Right atrium auricular region (tissue), 2 donors: Measurements from ENCODE around the gene DDX4. TPM values are rescaled to one million over a fixed set of nuclear protein-coding genes. Genes with fewer than 3 reads are reported as not detected.

Experiments
- DNase-seq: peaks from one replicate; pipeline ENCODE4 v3.0.0-alpha.2; 2019; ENCODE audit warnings: low spot score
- H3K27ac ChIP-seq, 2 donors: fragments of 200-600 bp; sonication (generic); 1 replicate in 1 of 2; 2 replicates in 1 of 2; pipeline ENCODE4 v1.5.1; 2016 to 2019
- H3K27me3 ChIP-seq, 2 donors: fragments of 200-600 bp; sonication (generic); one replicate each; pipeline versions ENCODE4 v1.5.1 to v1.6.0; 2017 to 2019
- H3K36me3 ChIP-seq: fragments of 200-600 bp; sonication (generic); one replicate; pipeline ENCODE4 v1.5.1; 2016
- H3K4me1 ChIP-seq, 2 donors: fragments of 200-600 bp; sonication (generic); one replicate each; pipeline versions ENCODE4 v1.5.1 to v1.6.0; 2017 to 2019
- H3K4me3 ChIP-seq, 2 donors: fragments of 200-600 bp; sonication (generic); 1 replicate in 1 of 2; 2 replicates in 1 of 2; pipeline ENCODE4 v1.5.1; 2017 to 2019; ENCODE audit warnings: mild to moderate bottlenecking in 1 of 2, moderate library complexity in 1 of 2
- H3K9me3 ChIP-seq, 2 donors: fragments of 200-600 bp; sonication (generic); one replicate each; pipeline ENCODE4 v1.5.1; 2019
- total RNA-seq, 2 donors: library from RNA; depleted of rRNA; stranded (reverse); fragments of >200 nt; gene quantifications; one replicate each; pipeline ENCODE4 v1.1.0, GENCODE V29; 2016
- TF ChIP-seq, protein P1 (sequence below), 2 donors: fragments of 200-600 bp; sonication (generic); IDR thresholded peaks; one replicate each; pipeline ENCODE4 v1.5.1; 2019; ENCODE audit warnings: antibody characterized with exemption in 2 of 2

Gene DDX4
- total RNA-seq, 2 donors from 2014 or later, result not detected

DNA sequence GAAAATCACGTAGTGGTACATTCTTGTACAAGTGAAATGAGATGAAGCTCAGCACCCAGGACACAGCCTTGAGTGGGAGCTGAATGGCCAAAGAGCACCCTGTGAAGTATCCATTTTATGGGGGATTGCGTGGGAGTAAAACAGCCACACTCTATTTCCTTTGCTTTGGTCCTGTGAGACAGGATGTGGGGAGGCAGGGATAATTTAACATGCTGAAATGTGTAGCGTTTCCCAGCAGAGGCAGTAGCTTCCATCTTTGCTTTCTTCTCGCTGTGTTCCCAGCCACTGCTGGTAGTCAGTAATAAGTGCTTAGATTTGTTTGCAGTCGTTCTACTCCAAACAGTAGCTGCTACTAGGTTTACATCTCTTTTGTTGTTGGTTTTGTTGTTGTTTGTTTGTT is 117.6 kb downstream of the DDX4 start:
- TF ChIP-seq, protein P1, sequence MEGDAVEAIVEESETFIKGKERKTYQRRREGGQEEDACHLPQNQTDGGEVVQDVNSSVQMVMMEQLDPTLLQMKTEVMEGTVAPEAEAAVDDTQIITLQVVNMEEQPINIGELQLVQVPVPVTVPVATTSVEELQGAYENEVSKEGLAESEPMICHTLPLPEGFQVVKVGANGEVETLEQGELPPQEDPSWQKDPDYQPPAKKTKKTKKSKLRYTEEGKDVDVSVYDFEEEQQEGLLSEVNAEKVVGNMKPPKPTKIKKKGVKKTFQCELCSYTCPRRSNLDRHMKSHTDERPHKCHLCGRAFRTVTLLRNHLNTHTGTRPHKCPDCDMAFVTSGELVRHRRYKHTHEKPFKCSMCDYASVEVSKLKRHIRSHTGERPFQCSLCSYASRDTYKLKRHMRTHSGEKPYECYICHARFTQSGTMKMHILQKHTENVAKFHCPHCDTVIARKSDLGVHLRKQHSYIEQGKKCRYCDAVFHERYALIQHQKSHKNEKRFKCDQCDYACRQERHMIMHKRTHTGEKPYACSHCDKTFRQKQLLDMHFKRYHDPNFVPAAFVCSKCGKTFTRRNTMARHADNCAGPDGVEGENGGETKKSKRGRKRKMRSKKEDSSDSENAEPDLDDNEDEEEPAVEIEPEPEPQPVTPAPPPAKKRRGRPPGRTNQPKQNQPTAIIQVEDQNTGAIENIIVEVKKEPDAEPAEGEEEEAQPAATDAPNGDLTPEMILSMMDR (IDR thresholded peaks at IDR 0.05), result no peak
- no peak overlapping the region for H3K4me3 ChIP-seq
- no peaks in the 10 kb centered on the region for H3K36me3 ChIP-seq
- no peaks in the 10 kb centered on the region for H3K4me1 ChIP-seq
- peaks cover 0 to 1% of the 10 kb centered on the region in 2 donors for H3K9me3 ChIP-seq
- H3K27ac ChIP-seq, result no peak overlapping the region
- no peaks in the 10 kb centered on the region for H3K27me3 ChIP-seq
- no peak for DNase-seq

DNA sequence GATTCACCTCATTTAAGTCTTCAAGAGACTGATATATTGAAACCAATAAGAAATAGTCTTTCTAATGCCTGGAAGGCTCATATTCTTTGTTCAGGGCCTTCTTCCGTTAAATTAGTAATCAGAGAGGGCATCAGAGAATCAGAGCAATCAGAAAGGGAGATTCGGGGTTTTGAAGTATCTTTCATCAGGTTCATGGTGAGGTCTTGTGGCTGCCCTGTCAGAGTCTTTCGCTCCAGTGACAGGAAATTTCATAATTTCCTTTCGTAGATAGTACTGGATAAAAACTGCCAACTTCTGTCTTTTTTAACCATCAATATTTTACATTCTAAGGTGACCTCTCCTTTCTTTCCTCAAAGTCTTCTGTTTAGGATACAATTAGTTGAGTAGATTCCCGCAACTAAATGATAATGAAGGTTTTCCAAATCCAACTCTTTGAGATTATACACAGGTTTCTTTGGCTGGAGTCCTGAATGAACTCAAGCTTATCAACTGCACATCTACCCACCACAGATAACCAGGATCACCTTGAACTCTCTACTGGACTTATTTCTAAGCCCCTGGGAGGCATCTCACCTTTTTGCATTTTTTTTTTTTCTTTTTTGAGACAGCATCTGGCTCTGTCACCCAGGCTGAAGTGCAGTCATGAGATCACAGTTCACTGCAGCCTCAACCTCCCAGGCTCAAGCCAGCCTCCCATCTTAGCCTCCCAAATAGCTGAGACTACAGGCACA is 118.8 kb downstream of the DDX4 start:
- no peaks in the 10 kb centered on the region for H3K36me3 ChIP-seq
- no peaks in the 10 kb centered on the region for H3K27me3 ChIP-seq
- H3K9me3 ChIP-seq, result peaks cover 0 to 8% of the 10 kb centered on the region in 2 donors
- no peaks in the 10 kb centered on the region for H3K4me1 ChIP-seq
- no peak overlapping the region for H3K4me3 ChIP-seq
- TF ChIP-seq, protein P1 (IDR thresholded peaks at IDR 0.05), result no peak
- no peak overlapping the region for H3K27ac ChIP-seq
- DNase-seq, result no peak

DNA sequence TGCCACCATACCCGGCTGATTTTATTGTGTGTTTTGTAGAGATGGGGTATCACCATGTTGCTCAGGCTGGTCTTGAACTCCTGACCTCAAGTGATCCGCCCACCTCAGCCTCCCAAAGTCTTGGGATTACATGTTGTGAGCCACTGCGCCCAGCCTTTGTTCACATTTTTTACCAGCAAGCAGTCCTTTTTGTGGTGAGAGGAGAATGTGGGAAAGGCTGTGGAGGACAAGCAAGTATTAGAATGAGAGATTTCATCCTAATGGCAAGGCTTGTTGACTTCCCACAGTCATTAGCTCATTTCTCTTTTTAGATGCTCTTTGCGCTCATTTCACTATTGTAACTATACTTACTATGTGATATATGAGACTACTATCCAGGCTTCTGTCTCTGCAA is 119.4 kb downstream of the DDX4 start:
- no peaks in the 10 kb centered on the region for H3K36me3 ChIP-seq

DNA sequence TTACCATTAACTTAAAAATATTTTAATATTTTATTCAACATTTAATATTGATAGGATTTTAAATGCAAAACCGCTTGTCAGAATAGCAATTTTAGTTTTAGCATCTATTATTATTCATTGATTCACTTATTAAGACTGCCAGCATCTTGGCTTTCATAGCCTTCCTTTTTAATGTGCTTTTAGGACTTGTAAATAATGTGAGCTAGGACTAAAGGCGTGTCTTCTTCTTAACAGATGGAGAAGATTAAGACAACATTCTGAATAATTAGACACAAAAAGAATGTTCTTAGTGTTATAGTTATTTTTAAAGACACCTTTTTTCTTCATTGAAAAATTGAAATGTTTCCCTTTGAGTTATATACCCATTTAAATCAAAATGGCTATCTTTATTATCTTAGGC is 120.2 kb downstream of the DDX4 start:
- H3K4me1 ChIP-seq, result no peaks in the 10 kb centered on the region
- no peak overlapping the region for H3K4me3 ChIP-seq
- H3K9me3 ChIP-seq, result peaks cover 0 to 8% of the 10 kb centered on the region in 2 donors
- H3K27ac ChIP-seq, result no peak overlapping the region
- DNase-seq, result no peak
- no peaks in the 10 kb centered on the region for H3K36me3 ChIP-seq
- TF ChIP-seq, protein P1 (IDR thresholded peaks at IDR 0.05), result no peak
- H3K27me3 ChIP-seq, result no peaks in the 10 kb centered on the region

More for the DNA sequence above, 119.4 kb downstream of the DDX4 start:
- Histone ChIP-seq H3K9me3 (peaks cover 0 to 8% of the 10 kb centered on the region in 2 donors), H3K27me3 (no peaks in the 10 kb centered on the region), H3K4me1 (no peaks in the 10 kb centered on the region), H3K27ac (no peak overlapping the region), H3K4me3 (no peak overlapping the region)
- TF ChIP-seq, protein P1 (IDR thresholded peaks at IDR 0.05), result no peak
- no peak for DNase-seq

DNA sequence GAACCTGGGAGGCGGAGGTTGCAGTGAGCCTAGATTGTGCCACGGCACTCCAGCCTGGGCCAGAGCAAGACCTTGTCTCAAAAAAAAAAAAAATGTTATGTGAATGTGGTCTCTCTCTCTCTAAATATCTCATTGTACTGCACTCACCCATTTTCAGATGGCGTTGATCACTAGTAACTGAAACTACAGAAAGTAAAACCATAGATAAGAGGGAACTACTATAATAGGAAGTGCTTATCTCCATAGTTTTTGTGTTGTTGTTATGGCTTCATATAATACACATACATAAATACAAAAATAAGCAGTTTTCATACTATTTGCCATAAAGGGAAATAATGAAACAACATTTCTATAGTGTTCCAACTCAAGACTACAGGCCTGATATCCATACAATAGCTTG is 122.4 kb downstream of the DDX4 start:
- no peaks in the 10 kb centered on the region for H3K27me3 ChIP-seq
- TF ChIP-seq, protein P1 (IDR thresholded peaks at IDR 0.05), result no peak
- no peak for DNase-seq
- H3K4me1 ChIP-seq, result no peaks in the 10 kb centered on the region
- H3K36me3 ChIP-seq, result no peaks in the 10 kb centered on the region
- peaks cover 0 to 8% of the 10 kb centered on the region in 2 donors for H3K9me3 ChIP-seq
- no peak overlapping the region for H3K27ac ChIP-seq
- H3K4me3 ChIP-seq, result no peak overlapping the region

DNA sequence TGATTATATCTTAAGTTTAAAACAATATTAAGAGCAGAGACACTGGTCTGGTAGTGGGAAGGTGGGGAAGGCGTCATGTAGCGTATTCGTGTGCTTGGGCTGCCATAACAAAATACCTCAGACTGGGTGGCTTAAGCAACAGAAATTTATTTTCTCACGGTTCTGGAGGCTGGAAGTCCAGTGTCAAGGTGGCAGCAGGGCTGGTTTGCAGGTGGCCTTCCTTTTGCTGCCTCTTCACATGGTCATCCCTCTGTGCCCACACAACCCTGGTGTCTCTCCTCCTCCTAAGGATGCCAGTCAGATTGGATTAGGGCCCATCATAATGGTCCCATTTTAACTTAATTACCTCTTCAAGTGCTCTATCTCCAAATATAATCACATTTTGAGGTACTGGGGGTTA is 122.8 kb downstream of the DDX4 start:
- TF ChIP-seq, protein P1 (IDR thresholded peaks at IDR 0.05), result no peak
- H3K4me3 ChIP-seq, result no peak overlapping the region
- H3K9me3 ChIP-seq, result peaks cover 0 to 8% of the 10 kb centered on the region in 2 donors

More for the DNA sequence above, 122.8 kb downstream of the DDX4 start:
- no peaks in the 10 kb centered on the region for H3K36me3 ChIP-seq
- no peak overlapping the region for H3K27ac ChIP-seq
- DNase-seq, result no peak
- no peaks in the 10 kb centered on the region for H3K4me1 ChIP-seq
- no peaks in the 10 kb centered on the region for H3K27me3 ChIP-seq
